SU-DHL-6 (cell line): ENCODE results near the gene ARAP1.
A peak's percentile ranks its signal among the peaks of the same experiment; 100 is the strongest.

Experiments used
- H2AFZ ChIP-seq: fragments of 200-600 bp; sonication (generic); 2 replicates; pipeline ENCODE4 v1.6.1; 2014; ENCODE audit warnings: low read depth, mild to moderate bottlenecking, moderate library complexity, mixed read lengths, antibody characterized with exemption, low read length; ENCODE audit not compliant: severe bottlenecking
- H3F3A ChIP-seq: fragments of 200-600 bp; shearing (Covaris generic); 2 replicates; pipeline ENCODE4 v1.6.0; 2016; ENCODE audit warnings: antibody characterized with exemption, mild to moderate bottlenecking; ENCODE audit not compliant: insufficient read depth
- H3K27ac ChIP-seq: fragments of 200-600 bp; sonication (generic); 2 replicates; pipeline ENCODE4 v1.5.1; 2016; ENCODE audit warnings: low read depth, mild to moderate bottlenecking, low read length, moderate library complexity, mixed read lengths
- H3K27me3 ChIP-seq: fragments of 200-600 bp; sonication (generic), shearing (Covaris generic); 2 replicates; pipeline ENCODE4 v1.6.0; 2014; ENCODE audit warnings: mild to moderate bottlenecking, low read length
- H3K36me3 ChIP-seq: fragments of 200-600 bp; sonication (generic); 2 replicates; pipeline ENCODE4 v1.6.1; 2014; ENCODE audit warnings: mild to moderate bottlenecking, low read length, mixed read lengths
- H3K4me2 ChIP-seq: fragments of 300-600, 200-600 bp; shearing (Covaris generic), sonication (generic); 2 replicates; pipeline ENCODE4 v1.6.0; 2014; ENCODE audit warnings: low read length, low read depth, mild to moderate bottlenecking; ENCODE audit not compliant: poor library complexity, severe bottlenecking
- H3K4me3 ChIP-seq: fragments of 200-600 bp; sonication (generic); 2 replicates; pipeline ENCODE4 v1.5.1; 2014; ENCODE audit warnings: antibody characterized with exemption, low read length, mild to moderate bottlenecking, mixed read lengths; ENCODE audit not compliant: insufficient read depth, poor library complexity, severe bottlenecking
- H3K79me2 ChIP-seq: fragments of 200-600 bp; sonication (generic); 2 replicates; pipeline ENCODE4 v1.6.1; 2014; ENCODE audit warnings: mild to moderate bottlenecking, low read length, moderate library complexity; ENCODE audit not compliant: insufficient read depth
- H3K9ac ChIP-seq: fragments of 200-600 bp; sonication (generic); 2 replicates; pipeline ENCODE4 v1.7.0; 2014; ENCODE audit warnings: mild to moderate bottlenecking, low read length
- H3K9me2 ChIP-seq: fragments of 200-600 bp; sonication (generic); replicated peaks from 2 replicates; pipeline ENCODE4 v1.6.1; 2014; ENCODE audit warnings: low read length; ENCODE audit not compliant: insufficient read depth
- H3K9me3 ChIP-seq: fragments of 200-600 bp; sonication (generic); 2 replicates; pipeline ENCODE4 v1.6.1; 2014; ENCODE audit warnings: low read length, mixed read lengths; ENCODE audit not compliant: insufficient read depth
- H4K20me1 ChIP-seq: fragments of 200-600 bp; sonication (generic); 2 replicates; pipeline ENCODE4 v1.6.1; 2014; ENCODE audit warnings: low read depth, mild to moderate bottlenecking, antibody characterized with exemption, low read length, moderate library complexity, mixed read lengths
- EZH2phosphoT487 ChIP-seq: fragments of 200-600 bp; sonication (generic), shearing (Covaris generic); conservative IDR thresholded peaks from 2 replicates; pipeline ENCODE4 v1.6.1; 2018; ENCODE audit warnings: mild to moderate bottlenecking, antibody characterized with exemption, low read length, moderate library complexity, mixed read lengths
- TF ChIP-seq, protein P1 (sequence below): fragments of 200-600 bp; sonication (generic); IDR thresholded peaks from one replicate; pipeline ENCODE4 v1.5.1; 2017; ENCODE audit warnings: antibody characterized with exemption, mild to moderate bottlenecking, low read length, moderate library complexity; ENCODE audit not compliant: insufficient read depth, poor library complexity, severe bottlenecking

ARAP1 gene

GRCh38 chr11:72719551-72719950 lies 32.7 kb downstream of the ARAP1 start:
- Histone ChIP-seq H3K36me3 (no peaks in the 10 kb centered on the region), H3K27me3 (no peaks in the 10 kb centered on the region), H2AFZ (no peak overlapping the region), H3K4me3 (no peak overlapping the region), H3F3A (no peaks in the 10 kb centered on the region), H3K9ac (peak overlapping the region; percentile 78; the same call in 1 of the 2 replicates), H3K9me3 (no peaks in the 10 kb centered on the region), H3K4me2 (peak overlapping the region; percentile 80), H3K79me2 (peaks cover 54% of the 10 kb centered on the region), H4K20me1 (no peaks in the 10 kb centered on the region), H3K9me2 (no peaks in the 10 kb centered on the region), H3K27ac (no peak overlapping the region)
- TF ChIP-seq, protein P1, sequence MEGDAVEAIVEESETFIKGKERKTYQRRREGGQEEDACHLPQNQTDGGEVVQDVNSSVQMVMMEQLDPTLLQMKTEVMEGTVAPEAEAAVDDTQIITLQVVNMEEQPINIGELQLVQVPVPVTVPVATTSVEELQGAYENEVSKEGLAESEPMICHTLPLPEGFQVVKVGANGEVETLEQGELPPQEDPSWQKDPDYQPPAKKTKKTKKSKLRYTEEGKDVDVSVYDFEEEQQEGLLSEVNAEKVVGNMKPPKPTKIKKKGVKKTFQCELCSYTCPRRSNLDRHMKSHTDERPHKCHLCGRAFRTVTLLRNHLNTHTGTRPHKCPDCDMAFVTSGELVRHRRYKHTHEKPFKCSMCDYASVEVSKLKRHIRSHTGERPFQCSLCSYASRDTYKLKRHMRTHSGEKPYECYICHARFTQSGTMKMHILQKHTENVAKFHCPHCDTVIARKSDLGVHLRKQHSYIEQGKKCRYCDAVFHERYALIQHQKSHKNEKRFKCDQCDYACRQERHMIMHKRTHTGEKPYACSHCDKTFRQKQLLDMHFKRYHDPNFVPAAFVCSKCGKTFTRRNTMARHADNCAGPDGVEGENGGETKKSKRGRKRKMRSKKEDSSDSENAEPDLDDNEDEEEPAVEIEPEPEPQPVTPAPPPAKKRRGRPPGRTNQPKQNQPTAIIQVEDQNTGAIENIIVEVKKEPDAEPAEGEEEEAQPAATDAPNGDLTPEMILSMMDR: no peak
- TF ChIP-seq EZH2phosphoT487: no peak

GRCh38 chr11:72719144-72719543 lies 33.1 kb downstream of the ARAP1 start:
- H3K9me2 ChIP-seq: no peaks in the 10 kb centered on the region
- no peak overlapping the region for H3K27ac ChIP-seq
- no peak overlapping the region for H2AFZ ChIP-seq
- peaks cover 54% of the 10 kb centered on the region for H3K79me2 ChIP-seq
- TF ChIP-seq, protein P1: no peak
- TF ChIP-seq EZH2phosphoT487: no peak
- 0 out of 2 replicates have a peak overlapping the region, but pooled peaks have one; percentile 78 for H3K9ac ChIP-seq
- no peaks in the 10 kb centered on the region for H3F3A ChIP-seq
- no peaks in the 10 kb centered on the region for H3K9me3 ChIP-seq
- H4K20me1 ChIP-seq: no peaks in the 10 kb centered on the region
- H3K4me2 ChIP-seq: peak overlapping the region; percentile 80
- no peak overlapping the region for H3K4me3 ChIP-seq
- H3K27me3 ChIP-seq: no peaks in the 10 kb centered on the region
- H3K36me3 ChIP-seq: no peaks in the 10 kb centered on the region

DNA sequence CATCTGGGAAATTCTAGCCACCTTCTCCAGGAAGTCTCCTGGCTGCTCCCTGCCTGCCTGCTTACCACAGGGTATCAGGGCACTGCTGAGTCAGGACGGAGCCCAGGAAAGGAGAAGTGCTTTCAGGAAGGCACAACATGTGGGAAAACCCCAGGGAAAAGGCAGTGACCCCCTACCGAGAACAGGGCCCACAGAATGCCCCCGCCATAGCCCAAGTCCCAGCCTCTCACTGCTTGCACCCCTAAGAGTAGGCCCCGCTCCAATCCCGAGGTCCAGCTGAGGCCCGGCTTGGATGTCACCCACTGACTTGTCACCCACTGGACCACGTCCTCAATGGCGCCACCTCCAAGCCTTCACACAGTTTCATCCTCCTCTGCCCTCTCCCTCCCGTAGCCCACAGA lies 34.1 kb downstream of the ARAP1 start:
- no peaks in the 10 kb centered on the region for H3K9me3 ChIP-seq
- no peak overlapping the region for H3K4me2 ChIP-seq
- no peaks in the 10 kb centered on the region for H4K20me1 ChIP-seq
- H3K9ac ChIP-seq: no peak overlapping the region
- H3K27me3 ChIP-seq: no peaks in the 10 kb centered on the region
- H3K27ac ChIP-seq: no peak overlapping the region
- H3K36me3 ChIP-seq: no peaks in the 10 kb centered on the region
- H3K79me2 ChIP-seq: peaks cover 54% of the 10 kb centered on the region
- no peak overlapping the region for H3K4me3 ChIP-seq
- no peaks in the 10 kb centered on the region for H3K9me2 ChIP-seq
- H2AFZ ChIP-seq: no peak overlapping the region
- TF ChIP-seq EZH2phosphoT487: no peak
- H3F3A ChIP-seq: no peaks in the 10 kb centered on the region

DNA sequence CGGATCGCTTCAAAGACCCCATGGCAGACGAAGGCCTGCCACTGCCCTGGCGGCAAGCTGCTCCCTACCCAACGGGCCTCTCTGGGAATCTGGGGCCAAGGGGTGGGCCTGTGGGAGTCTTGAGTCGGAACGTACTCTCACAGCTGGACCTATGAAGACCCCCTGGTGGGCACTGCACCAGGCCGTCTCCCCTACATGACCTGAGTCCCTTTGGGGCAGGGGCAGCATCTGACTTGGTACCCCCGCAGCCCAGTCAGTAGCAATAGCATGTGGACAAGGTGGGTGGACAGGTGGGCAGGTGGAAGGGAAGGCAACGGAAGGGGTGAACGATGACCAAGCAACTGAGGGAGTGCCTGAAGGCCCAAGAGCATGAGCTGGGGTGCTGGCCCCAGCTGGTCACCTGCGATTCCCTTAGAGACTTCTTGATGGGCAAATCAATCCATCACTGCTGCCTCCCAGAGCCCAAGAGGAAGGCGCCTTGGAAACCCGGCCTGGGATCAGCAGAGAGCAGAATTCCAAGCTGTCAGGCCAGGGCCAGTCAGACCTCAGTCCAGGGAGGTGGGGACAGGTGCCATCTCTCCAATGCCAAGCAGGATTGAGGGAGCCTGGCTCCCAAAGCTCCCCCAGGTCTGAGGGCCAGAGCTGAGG lies 35.3 kb downstream of the ARAP1 start:
- Histone ChIP-seq H3K9me2 (no peaks in the 10 kb centered on the region), H3K9ac (no peak overlapping the region), H3K36me3 (no peaks in the 10 kb centered on the region), H3K4me2 (no peak overlapping the region), H3F3A (no peaks in the 10 kb centered on the region), H3K4me3 (no peak overlapping the region), H3K79me2 (peaks cover 53% of the 10 kb centered on the region), H3K9me3 (no peaks in the 10 kb centered on the region), H3K27me3 (no peaks in the 10 kb centered on the region), H3K27ac (no peak overlapping the region), H4K20me1 (no peaks in the 10 kb centered on the region), H2AFZ (no peak overlapping the region)
- TF ChIP-seq, protein P1: no peak
- TF ChIP-seq EZH2phosphoT487: no peak
